Measurements from ENCODE around the gene MAU2.

MAU2 gene

DNA sequence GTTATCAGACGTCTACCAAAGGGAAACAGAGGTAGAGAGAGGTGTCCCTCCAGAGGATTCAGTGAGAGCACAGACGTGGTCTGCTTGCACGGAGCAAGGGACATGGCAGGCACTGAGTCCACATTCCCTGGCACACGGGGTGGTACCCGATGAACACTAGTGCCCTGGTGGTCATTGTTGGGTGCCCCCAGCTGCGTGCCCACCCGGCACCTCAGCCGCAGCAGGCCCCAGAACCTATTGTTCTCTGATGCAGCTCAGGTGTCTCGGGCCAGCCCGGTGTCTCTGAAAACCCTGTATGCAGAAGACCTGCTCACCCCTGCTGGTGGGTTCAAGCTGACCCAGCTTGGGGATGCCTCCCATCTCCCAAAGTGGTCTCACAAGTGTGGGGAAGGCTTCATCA is 12.3 kb upstream of the MAU2 start:
- no peak for DNase-seq

DNA sequence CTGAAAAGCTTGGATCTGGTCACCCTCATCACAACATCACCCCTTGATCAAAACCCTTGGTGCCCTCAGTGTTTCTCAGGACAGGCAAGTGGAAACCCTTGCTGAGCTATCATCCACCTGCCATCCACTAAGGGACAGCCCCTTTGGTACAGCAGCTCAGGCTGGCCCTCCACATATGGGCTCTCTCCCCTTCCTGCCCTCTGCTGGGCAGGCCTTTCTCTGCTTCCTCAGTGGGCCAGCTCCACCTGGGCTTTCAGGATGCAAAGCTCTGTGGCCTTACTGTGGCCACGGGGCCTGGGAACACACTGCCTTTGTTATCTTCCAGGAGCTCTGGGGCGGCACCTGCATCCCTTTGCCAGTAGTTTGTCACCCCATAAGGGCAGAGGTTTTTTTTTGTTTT is 5.2 kb upstream of the MAU2 start:
- DNase-seq: no peak

DNA sequence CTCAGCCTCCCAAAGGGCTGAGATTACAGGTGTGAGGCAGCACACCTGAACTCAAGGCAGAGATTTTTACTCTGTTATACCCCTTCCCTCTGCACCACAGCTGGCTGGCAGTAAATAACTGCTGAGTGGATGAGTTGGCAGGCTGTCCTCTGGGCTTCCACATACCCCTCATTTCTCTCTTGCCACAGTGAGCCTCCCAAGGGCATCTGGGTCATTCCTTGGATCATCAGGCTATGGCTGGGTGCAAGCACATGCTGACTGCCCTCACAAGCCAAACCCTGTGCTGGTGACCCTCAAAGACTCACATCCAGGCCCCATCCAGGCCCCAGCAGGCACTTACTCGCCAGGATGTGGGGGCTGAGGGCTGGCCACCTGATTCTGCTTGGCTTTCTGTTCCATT is 4.5 kb upstream of the MAU2 start:
- no peak for DNase-seq

DNA sequence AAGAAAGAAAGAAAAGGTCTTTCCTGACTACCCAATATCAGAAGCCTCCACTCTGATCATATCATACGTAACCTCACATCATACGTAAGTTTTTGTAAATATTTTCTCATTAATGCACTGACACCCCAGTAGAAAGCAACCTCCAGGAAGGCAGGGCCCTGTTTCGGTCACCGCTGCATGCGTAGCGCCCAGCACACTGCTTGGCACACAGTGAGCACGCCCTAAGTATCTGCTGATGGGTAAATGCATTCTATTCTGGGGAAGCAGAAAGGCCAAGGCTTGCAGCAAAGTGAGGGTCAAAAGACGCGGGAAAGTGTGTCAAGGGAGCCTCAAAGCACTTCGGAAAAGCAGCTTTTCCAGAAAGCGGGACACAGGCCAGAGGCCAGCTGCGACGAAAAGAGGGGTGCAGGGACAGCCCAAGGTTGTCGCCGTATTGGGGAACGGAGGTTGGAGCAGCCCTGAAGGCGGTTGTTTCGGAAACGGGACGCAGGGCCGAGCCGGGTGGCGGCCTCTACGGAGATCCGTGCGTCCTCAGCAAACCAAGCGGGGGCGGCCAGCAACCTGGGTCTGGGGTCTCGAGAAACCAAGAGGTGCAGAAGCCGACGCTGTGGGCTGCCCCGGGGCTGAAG is 783 bp upstream of the MAU2 start:
- no peak for DNase-seq

DNA sequence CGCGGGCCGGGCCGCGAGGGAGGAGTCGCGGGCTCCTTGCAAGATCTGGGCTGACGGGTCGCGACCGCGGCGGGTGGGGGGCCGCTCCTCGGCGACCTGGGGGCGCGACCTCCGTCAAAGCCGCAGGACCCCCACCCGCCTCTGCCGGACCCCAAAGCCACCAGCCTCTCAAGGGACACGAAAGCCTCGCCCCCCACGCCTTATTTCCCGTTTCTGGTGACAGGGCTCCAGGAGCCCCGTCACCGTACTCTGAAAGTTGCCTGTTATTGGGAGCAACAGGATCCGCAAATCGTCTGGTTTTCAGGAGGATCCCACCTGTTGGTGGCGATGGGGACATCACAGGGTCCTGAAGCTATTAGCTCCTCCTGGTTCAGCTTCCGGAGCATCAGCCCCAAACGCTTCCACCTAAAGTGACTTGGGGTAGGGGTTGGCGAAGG is 530 bp downstream of the MAU2 start:
- no peak for DNase-seq

DNA sequence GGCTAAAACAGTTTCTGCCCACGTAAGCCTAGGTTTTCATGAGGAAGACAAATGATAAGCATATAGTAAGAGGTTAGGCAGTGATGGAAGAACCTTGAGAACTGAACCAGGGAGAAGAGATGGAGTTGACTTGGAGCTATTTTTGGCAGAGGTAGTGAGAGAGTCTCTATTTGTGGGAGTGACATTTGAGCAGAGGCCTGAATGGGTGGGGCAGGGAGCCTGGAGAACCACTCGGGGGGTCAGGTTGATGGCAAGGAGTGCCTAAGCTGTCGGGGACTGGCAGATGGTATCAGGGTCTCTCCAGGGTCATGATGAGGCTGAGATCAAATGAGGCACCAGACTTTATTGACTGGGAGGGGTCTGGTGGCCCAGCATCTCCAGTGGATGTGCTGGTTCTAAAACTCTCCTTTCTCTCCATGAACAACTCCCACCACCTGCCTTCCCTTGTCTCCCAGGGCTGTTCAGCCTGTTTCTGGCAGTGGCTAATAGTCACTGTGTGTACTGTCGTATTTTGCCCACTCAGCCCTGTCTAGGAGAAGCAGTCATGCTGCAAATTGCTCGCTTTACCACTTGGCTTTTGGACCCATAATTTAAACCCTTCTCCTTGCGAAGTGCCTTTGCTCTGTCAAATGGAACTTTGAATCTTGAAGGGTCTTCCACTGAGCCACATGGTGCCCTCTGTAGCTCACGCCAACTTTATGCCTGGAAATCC is 3.6 kb downstream of the MAU2 start:
- DNase-seq: no peak

DNA sequence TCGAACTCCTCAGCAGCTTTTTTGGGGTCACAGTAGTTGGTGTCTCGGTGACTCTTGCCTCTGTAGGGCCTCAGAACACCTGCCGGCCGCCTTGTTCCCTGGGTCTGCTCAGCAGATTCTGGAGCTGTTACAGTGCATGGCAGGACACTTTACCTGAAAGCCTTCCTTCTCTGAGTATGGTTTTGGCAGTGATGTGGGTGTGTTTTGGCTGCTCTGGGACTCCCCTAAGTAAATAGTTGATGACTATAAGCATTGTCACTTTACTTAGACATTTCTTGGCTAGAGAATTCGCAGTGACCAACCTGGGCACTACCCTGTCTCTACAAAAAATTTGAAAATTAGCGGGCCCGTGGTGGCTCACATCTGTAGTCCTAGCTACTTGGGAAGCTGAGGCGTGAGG is 7.0 kb downstream of the MAU2 start:
- DNase-seq: no peak

DNA sequence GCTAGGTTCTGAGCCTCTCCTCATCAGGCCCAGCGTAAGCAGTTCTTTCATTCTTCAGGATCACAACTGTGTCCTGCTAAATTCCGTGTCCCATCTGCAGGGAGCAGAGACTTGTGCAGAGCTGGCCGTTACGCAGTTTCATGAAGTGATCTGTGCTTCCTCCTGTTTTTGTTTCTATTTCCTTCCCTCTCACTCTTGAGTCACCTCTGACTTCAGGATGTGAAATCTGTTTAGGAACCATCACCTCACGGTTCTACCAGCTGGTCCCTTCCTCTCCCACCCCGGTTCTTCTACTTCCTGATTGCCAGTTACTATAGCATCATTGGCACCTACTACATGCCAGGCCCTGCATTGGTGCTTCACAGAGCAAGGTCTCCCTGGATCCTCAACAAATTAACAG is 8.5 kb downstream of the MAU2 start:
- DNase-seq: no peak

DNA sequence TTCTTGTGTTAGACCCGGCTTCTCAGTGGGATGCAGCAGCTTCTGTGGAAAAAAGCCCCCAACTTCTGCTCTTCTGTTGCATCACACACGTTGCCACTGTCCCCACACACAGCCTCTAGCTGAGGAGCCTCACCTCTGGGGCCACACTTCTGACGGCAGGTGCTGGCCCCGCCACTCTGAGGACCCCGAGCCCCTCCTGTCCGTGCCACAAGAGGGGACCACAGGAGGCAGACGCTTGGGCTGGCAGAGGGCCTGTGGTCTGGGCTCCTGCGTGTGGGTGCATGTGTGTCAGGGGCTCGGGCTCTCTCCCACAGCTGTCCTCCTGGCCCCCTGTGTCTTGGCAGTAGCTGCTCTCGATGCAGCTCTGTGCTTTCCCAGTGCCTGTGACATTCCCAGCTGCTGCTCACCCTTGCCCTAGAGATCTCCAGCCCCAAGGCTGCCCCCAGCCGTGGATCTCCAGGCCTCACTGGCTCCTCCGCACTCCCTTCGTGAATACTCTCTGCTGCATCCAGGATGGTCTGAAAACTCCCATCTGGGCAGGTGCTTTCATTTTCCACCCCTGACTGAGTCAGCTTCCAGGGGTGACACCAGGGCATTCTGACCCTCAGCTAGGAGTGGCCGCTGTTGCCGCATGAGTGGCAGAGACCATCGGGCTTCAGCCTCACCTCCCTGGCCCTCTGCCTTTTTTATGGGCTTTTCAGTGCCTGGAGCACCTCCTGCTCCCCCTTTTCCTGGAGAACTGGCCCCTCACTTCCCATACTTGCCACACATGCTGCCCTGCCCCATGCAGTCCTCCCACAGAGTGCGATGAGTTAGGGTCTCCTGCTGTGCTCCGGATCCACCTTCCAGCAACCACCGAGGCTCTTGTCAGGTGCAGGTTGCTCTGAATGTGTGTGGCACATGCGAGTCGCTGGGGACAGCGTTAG is 13.7 kb downstream of the MAU2 start:
- no peak for DNase-seq

DNA sequence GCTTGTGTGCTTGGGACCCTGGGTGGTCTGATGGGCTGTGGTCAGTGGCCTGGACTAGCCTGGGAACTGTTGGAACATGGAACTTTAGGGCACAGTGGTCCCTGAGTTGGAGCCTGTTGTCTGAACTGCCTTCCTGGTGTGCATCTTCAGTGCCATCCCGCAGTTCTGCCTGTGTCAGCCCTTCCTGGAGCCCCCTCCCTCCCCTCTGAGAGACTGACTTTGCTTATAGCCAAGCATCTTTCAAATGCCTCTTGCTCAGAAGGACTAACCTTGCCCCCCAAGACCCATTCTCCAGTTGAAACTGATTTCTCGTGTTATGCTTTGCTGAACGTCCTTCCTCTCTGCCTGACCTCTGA is 14.3 kb downstream of the MAU2 start:
- no peak for DNase-seq

DNA sequence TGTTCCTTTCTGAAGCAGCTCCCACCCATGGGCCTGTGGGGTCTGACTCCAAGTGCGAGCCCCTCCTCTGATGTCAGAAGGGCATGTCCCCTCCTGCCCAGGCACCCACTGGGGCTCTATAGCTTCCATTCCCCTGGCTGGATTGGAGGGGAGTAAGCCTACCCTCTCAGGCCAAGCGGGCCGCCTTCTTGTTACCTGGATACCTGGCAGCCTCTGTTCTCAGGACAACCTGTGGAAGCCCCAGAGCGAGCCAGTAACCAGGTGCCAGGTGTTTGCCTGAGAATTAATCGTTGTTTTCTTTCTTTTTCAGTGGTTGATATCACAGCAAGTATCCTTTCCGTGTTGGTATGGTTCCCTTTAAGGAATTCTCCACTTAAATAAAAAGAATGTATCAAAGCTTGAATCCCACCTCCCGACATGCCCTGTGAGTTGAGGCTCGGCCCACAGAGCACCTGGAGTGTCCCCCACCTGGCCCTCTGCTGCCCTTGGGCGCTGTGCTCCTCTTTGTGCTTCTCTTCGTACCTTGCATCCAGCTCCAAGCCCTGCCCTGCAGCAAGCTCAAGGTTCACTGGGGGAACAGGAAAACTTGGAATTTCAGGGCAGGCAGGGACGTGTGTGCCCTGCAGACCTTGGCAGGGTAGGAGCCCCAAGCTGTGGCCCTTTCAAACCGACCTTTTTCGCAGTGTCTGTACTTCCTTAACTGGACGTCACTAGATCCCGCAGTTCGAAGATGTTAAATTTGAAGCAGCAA is 15.0 kb downstream of the MAU2 start:
- DNase-seq: no peak

DNA sequence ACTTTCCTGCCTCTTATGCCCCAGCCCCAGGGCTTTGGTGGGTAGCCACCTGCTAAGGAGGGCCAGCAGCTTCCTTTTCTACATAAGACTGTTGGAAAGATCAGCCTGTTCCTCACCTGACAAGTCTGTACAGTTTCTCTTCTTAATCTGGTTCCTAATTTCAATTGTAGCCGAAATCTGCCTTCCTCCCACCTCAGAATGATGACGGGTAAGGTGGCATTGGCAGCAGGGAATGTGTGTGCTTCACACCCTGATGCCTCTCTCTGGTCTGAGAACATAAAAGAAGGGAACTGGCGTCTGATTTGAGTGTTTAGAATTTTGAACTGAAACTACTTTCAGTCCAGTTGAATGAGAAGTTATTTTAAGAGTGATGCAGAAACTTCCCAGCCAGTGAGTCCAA is 16.0 kb downstream of the MAU2 start:
- no peak for DNase-seq

DNA sequence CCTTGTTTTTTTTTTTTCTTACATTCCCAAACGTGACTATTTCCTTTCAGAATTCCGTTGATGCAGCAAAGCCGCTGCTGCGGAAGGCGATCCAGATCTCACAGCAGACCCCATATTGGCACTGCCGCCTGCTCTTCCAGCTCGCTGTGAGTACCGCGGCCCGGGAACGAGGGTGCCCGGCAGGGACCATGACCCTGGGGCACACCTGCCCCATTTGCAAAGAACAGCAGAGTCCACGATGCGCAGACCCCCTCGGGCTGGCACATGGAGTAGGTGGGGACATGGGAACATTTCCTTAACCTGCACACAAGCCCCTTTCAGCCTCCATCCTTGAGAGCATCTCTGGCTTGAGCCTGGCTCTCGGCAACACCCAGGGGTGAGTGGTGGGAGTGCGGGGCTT is 16.5 kb downstream of the MAU2 start:
- no peak for DNase-seq

DNA sequence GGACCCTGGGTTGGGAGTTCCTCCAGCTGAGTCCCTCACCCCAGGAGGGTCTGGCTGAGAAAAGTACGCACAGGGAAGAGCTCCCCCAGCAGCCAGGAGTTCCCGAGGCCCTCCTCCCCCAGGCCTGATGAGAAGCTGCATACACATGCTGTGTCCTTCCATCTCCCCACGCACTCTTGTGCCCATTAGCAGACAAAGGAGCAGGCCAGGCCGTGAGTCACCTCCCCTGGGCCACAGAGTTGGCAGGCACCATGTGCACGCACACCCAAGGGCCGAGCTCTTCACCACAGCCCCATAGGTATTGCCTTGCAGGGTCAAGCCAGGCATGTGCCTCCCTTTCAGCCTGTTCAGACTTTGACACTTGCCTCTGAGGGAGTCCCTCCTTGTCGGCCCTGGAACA is 17.5 kb downstream of the MAU2 start:
- DNase-seq: no peak

DNA sequence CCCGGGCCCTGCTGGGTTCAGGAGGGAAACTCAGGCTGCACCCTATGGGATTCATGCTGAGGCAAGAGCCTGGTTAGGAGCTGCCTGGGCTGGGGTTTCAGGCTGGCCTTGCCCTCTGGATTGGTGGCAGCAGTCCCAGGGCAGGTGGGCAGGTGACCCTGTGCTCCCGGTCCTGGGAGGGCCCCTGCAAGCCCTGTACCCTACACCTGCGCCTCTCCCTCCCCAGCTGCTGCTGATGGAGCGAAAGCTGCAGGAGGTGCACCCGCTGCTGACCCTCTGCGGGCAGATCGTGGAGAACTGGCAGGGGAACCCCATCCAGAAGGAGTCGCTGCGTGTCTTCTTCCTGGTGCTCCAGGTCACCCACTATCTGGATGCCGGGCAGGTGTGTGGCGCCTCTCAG is 20.4 kb downstream of the MAU2 start:
- DNase-seq: no peak

DNA sequence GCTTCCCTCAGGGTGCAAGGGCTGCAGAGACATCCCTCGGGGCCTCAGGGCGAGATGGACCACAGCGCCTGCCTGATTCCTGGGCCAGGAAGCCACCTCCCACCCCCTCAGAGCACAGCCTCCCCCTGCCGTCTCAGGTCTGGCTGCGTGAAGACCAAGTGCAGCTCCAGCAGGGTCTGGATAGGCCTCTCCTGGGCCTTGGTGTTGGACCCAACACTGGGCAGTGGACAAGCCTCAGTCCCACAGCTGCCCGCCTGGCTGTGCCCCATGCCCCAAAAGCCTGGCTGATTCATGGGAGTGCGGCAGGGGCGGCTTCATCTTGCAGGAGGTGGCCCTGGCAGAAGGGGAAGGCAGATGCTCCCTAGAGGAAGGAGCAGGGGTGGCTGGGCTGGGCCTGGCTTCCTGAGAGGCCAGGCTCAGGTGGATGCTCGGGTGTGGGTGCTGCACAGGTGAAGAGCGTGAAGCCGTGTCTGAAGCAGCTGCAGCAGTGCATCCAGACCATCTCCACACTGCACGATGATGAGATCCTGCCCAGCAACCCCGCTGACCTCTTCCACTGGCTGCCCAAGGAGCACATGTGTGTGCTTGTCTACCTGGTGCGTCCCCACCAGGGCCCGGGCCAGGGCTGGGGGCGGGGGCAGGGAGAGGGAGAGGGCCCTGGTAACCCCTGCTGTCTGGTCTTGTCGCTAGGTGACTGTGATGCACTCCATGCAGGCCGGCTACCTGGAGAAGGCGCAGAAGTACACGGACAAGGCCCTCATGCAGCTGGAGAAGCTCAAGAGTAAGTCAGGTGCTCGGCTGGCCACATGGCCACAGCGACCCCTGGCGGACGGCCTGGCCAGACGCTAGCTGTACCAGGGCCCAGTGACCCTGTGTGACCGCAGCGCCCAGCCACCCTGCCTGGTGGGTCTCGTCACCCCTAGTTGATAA is 21.7 kb downstream of the MAU2 start:
- DNase-seq: peak; percentile 27

DNA sequence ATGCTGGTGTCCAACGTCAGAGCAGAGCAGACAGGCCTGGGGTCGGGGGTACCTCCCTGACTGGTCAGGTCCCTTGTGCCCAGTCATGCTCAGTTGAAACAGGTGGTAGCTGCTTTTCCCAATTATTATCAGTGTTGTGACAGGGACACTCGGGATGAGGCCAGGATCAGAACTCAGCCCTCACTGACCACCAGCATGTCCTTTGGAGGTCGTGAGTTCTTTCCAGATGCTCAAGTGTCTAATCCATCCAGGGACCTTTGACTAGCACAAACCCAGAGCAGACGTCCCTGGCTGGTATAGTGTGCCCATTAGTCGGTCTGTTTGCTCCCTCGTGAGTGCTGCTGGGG is 22.4 kb downstream of the MAU2 start:
- DNase-seq: no peak

DNA sequence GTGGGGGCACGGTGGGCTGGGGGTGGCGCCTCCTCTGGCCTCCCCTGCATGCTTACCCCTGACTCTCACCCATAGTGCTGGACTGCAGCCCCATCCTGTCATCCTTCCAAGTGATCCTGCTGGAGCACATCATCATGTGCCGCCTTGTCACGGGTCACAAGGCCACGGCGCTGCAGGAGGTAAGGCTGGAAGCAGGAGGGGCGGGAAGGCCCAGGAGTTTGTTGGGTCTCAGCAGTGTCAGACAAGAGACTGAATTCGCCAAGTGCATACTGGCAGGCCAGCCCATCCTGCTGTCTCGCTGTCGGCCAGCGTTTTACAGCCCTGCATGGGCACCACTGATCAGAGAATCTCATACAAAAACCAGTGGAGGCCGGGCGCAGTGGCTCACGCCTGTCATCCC is 23.1 kb downstream of the MAU2 start:
- no peak for DNase-seq

DNA sequence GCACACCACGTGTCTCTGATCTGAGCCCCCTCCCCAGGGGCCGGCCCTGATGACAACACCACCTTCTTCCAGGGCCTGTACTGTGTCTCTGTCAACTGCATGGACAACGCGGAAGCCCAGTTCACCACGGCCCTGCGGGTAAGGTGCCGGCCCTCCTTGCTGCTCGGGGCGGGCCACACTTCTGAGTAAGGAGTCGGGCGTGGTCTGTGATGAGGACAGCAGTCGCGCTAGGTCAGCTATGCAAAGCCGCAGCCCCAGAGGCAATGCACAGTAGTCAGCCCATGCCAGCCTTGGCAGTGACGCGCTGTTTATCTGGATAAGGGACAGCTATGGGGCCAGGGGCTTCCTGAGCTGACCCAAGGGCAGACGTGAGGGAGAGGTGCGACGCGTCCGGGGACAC is 24.6 kb downstream of the MAU2 start:
- no peak for DNase-seq

DNA sequence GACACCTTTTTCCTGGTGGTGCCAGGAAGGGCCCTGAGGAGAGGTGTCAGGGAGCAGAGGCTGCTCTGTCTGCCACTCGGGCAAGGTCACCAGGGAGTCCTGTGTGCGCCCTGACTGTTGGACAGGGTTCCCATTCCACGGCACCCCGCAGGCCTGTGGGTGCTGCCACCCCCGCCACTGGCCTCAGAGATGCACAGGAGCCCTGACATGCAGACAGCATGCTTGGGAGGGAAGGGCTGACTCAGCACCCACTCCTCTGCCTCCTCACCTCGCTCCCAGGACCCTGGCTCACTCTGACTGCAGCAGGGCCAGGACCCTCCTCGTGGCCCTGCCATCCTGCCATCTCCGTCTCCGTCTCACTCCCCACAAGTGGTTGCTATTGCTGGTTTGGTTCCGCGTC is 25.3 kb downstream of the MAU2 start:
- no peak for DNase-seq

DNA sequence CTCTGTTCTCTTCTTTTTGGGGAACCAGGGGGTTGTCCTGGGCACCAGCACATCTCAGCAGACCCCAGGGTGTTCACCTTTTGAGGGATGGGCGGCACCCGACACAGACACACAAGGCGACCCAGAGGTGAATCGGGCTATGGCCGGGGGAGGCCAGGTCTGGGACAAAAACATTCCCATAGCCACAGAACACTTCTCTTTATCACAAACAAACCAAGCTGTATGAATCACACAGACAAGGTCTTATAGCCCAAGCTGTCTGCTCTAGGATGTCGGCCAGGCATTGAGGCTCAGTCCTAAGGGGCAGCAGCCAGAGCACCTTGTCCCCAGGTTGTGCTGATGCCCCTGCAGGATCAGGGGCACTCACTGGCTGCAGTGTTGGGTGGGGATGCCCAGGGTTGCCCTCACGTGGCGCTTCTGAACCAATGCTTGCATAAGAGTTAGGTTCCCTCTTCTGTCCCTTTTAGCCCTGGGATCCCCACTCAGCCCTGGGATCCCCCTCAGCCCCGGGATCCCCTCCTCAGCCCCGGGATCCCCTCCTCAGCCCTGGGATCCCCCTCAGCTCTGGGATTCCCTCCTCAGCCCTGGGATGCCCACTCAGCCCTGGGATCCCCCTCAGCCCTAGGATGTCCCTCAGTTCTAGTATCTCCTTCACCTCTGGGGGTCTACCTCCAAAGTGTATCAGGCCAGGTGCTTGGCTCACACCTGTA is 26.9 kb downstream of the MAU2 start:
- no peak for DNase-seq

DNA sequence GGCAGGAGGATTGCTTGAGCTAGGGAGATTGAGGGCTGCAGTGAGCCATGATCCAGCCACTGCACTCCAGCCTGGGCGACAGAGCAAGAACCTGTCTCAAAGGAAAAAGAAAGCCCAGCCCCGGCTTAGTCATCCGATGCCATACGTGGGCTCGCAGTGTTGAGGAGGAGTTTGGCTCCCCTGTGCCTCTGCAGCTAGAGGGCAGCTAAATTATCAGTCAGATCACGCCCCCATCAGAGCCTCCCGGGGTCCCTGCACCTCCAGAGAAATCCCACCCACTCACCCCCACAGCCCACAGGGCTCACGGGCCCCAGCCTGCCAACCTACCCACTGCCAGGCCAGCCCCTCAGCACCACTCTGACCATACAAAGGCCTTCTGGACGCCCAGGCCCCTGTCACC is 27.6 kb downstream of the MAU2 start:
- DNase-seq: no peak

All from fibroblast of skin of right biceps (primary cell).